H9 (cell line): ENCODE measurements around the gene INSYN2B. TPM values are rescaled to one million over a fixed set of nuclear protein-coding genes. Genes with fewer than 3 reads are reported as not detected.

ENCODE experiments used
- DNase-seq: peaks from one replicate; pipeline ENCODE4 v3.0.0-alpha.2; 2017
- H2AFZ ChIP-seq: one replicate; pipeline ENCODE4 v1.6.1; 2013; ENCODE audit warnings: mild to moderate bottlenecking, low read length, control low read depth, moderate library complexity
- H2AK5ac ChIP-seq: 2 replicates; pipeline ENCODE4 v1.6.1; 2013; ENCODE audit warnings: low read length, control low read depth, mixed read lengths; ENCODE audit not compliant: insufficient read length
- H2BK120ac ChIP-seq: one replicate; pipeline ENCODE4 v1.6.1; 2013; ENCODE audit warnings: low read depth, mild to moderate bottlenecking, low read length, control low read depth, inconsistent platforms; ENCODE audit not compliant: poor library complexity, severe bottlenecking
- H2BK12ac ChIP-seq: 2 replicates; pipeline ENCODE4 v1.6.1; 2013; ENCODE audit warnings: low read length, control low read depth, mixed read lengths, low read depth; ENCODE audit not compliant: insufficient read length
- H2BK15ac ChIP-seq: 2 replicates; pipeline ENCODE4 v1.6.1; 2013; ENCODE audit warnings: low read depth, low read length, control low read depth
- H2BK20ac ChIP-seq: one replicate; pipeline ENCODE4 v1.6.1; 2013; ENCODE audit warnings: low read depth, mild to moderate bottlenecking, low read length, control low read depth, inconsistent platforms; ENCODE audit not compliant: poor library complexity, severe bottlenecking
- H2BK5ac ChIP-seq: 2 replicates; pipeline ENCODE4 v1.6.1; 2013; ENCODE audit warnings: low read length, control low read depth, mixed read lengths; ENCODE audit not compliant: insufficient read length
- H3K14ac ChIP-seq: 2 replicates; pipeline ENCODE4 v1.6.1; 2013; ENCODE audit warnings: low read length, control low read depth; ENCODE audit not compliant: insufficient read depth
- H3K18ac ChIP-seq: 2 replicates; pipeline ENCODE4 v1.6.1; 2013; ENCODE audit warnings: low read depth, mild to moderate bottlenecking, mixed read lengths, low read length, control low read depth; ENCODE audit not compliant: insufficient read length
- H3K23ac ChIP-seq: 2 replicates; pipeline ENCODE4 v1.6.1; 2013; ENCODE audit warnings: low read length, control low read depth, mixed read lengths, low read depth; ENCODE audit not compliant: insufficient read length
- H3K23me2 ChIP-seq: 2 replicates; pipeline ENCODE4 v1.6.1; 2013; ENCODE audit warnings: low read depth, mild to moderate bottlenecking, mixed read lengths, low read length, control low read depth; ENCODE audit not compliant: insufficient read length, poor library complexity, severe bottlenecking
- H3K27ac ChIP-seq: 2 replicates; pipeline ENCODE4 v1.5.1; 2013; ENCODE audit warnings: low read length, control low read depth, mixed read lengths, low read depth; ENCODE audit not compliant: insufficient read length
- H3K27me3 ChIP-seq: 2 replicates; pipeline ENCODE4 v1.6.1; 2013; ENCODE audit warnings: low read length, control low read depth, inconsistent platforms; ENCODE audit not compliant: insufficient read depth
- H3K4ac ChIP-seq: 2 replicates; pipeline ENCODE4 v1.6.1; 2013; ENCODE audit warnings: low read depth, mild to moderate bottlenecking, control low read depth, inconsistent platforms, low read length, moderate library complexity
- H3K4me1 ChIP-seq: 2 replicates; pipeline ENCODE4 v1.6.1; 2013; ENCODE audit warnings: low read length, control low read depth, inconsistent platforms; ENCODE audit not compliant: insufficient read depth
- H3K4me2 ChIP-seq: 2 replicates; pipeline ENCODE4 v1.6.1; 2013; ENCODE audit warnings: low read length, control low read depth, mixed read lengths; ENCODE audit not compliant: insufficient read length, insufficient read depth
- H3K56ac ChIP-seq: 2 replicates; pipeline ENCODE4 v1.6.1; 2013; ENCODE audit warnings: low read depth, mild to moderate bottlenecking, mixed read lengths, low read length, control low read depth; ENCODE audit not compliant: insufficient read length
- H3K79me1 ChIP-seq: 2 replicates; pipeline ENCODE4 v1.6.1; 2013; ENCODE audit warnings: low read depth, mild to moderate bottlenecking, moderate library complexity, low read length, control low read depth, inconsistent platforms; ENCODE audit not compliant: insufficient read depth, poor library complexity, severe bottlenecking
- H3K79me2 ChIP-seq: 2 replicates; pipeline ENCODE4 v1.6.1; 2013; ENCODE audit warnings: low read length, control low read depth, inconsistent platforms; ENCODE audit not compliant: insufficient read depth
- H3K9ac ChIP-seq: 2 replicates; pipeline ENCODE4 v1.6.1; 2013; ENCODE audit warnings: low read length, control low read depth, mixed read lengths; ENCODE audit not compliant: insufficient read length; ENCODE audit errors: extremely low read depth
- H3K9me3 ChIP-seq: one replicate; pipeline ENCODE4 v1.6.1; 2013; ENCODE audit warnings: low read depth, low read length, inconsistent platforms; ENCODE audit not compliant: control insufficient read depth
- H3T11ph ChIP-seq: one replicate; pipeline ENCODE4 v1.6.1; 2013; ENCODE audit warnings: mild to moderate bottlenecking, low read length, control low read depth, inconsistent platforms
- H4K20me1 ChIP-seq: one replicate; pipeline ENCODE4 v1.6.1; 2013; ENCODE audit not compliant: control insufficient read depth, insufficient read length, insufficient read depth
- H4K5ac ChIP-seq: 2 replicates; pipeline ENCODE4 v1.6.1; 2013; ENCODE audit warnings: low read depth, mild to moderate bottlenecking, mixed read lengths, low read length, control low read depth; ENCODE audit not compliant: insufficient read length
- H4K8ac ChIP-seq: replicated peaks from 2 replicates; pipeline ENCODE4 v1.6.1; 2013; ENCODE audit warnings: low read length, control low read depth, mixed read lengths, low read depth; ENCODE audit not compliant: insufficient read length
- H4K91ac ChIP-seq: 2 replicates; pipeline ENCODE4 v1.6.1; 2013; ENCODE audit warnings: low read depth, mild to moderate bottlenecking, moderate library complexity, mixed read lengths, low read length, control low read depth; ENCODE audit not compliant: insufficient read length
- H3K27ac Mint-ChIP-seq, 3 experiments: 2 replicates in 2 of 3; 3 replicates in 1 of 3; pipeline ENCODE4 v1.8.0; 2020 to 2021; ENCODE audit warnings: mixed read lengths in 3 of 3, mild to moderate bottlenecking in 1 of 3, moderate library complexity in 1 of 3
- H3K27me3 Mint-ChIP-seq: 2 replicates; pipeline ENCODE4 v1.8.0; 2021; ENCODE audit warnings: low read depth, mild to moderate bottlenecking, moderate library complexity, mixed read lengths
- H3K36me3 Mint-ChIP-seq, 3 experiments: 2 replicates in 2 of 3; 3 replicates in 1 of 3; pipeline ENCODE4 v1.8.0; 2020 to 2021; ENCODE audit warnings: low read depth in 3 of 3, mixed read lengths in 3 of 3; ENCODE audit not compliant: insufficient read depth in 1 of 3
- H3K4me1 Mint-ChIP-seq, 2 experiments: 2 replicates each; pipeline ENCODE4 v1.8.0; 2020; ENCODE audit warnings: mixed read lengths in 2 of 2
- H3K4me3 Mint-ChIP-seq, 2 experiments: 2 replicates in 1 of 2; 3 replicates in 1 of 2; pipeline ENCODE4 v1.8.0; 2020 to 2021; ENCODE audit warnings: mild to moderate bottlenecking in 2 of 2, mixed read lengths in 2 of 2, moderate library complexity in 1 of 2
- H3K9me3 Mint-ChIP-seq, 2 experiments: 2 replicates in 1 of 2; 3 replicates in 1 of 2; pipeline ENCODE4 v1.8.0; 2020; ENCODE audit warnings: mild to moderate bottlenecking in 2 of 2, mixed read lengths in 2 of 2, moderate library complexity in 1 of 2
- CTCF ChIP-seq: fragments of 200-600 bp; sonication (generic); conservative IDR thresholded peaks from 3 replicates; pipeline ENCODE4 v1.8.0; 2021; ENCODE audit warnings: antibody characterized with exemption, mild to moderate bottlenecking
- WGBS: extraction: QIAGEN DNeasy Blood & Tissue Kit; methylation state at CpG from one replicate; pipeline ENCODE4 v1.1.7; 2013; ENCODE audit warnings: missing lambda C conversion rate, low lambda C conversion rate, mixed read lengths; ENCODE audit not compliant: insufficient read length; ENCODE audit errors: extremely low coverage; 5-methylcytosine and 5-hydroxymethylcytosine counted together
- total RNA-seq: library from RNA; stranded (reverse); gene quantifications from 2 replicates; pipeline ENCODE4 v1.2.1, GENCODE V29; 2021

Gene INSYN2B
- total RNA-seq, 1 experiment from 2014 or later: not detected

- Mint-ChIP-seq H3K4me3 (no peak overlapping the region), H3K27me3 (peaks cover 2% of the 10 kb centered on the region; the same call in 1 of the 2 replicates), H3K27ac (no peak overlapping the region), H3K36me3 (no peaks in the 10 kb centered on the region), H3K4me1 (peaks cover 11% of the 10 kb centered on the region in 2 experiments; a peak in 3 of 4 replicates), H3K9me3 (no peaks in the 10 kb centered on the region)
- Histone ChIP-seq H3K9me3 (no peaks in the 10 kb centered on the region), H2BK5ac (no peak overlapping the region), H3K14ac (no peak overlapping the region), H4K5ac (no peak overlapping the region), H3K4ac (no peak overlapping the region), H3T11ph (no peak overlapping the region), H3K4me2 (no peak overlapping the region), H2BK120ac (no peak overlapping the region), H3K56ac (no peak overlapping the region), H4K20me1 (no peaks in the 10 kb centered on the region), H3K79me1 (no peaks in the 10 kb centered on the region), H3K9ac (no peak overlapping the region), H3K27me3 (no peaks in the 10 kb centered on the region), H2BK20ac (no peak overlapping the region), H3K79me2 (no peaks in the 10 kb centered on the region), H3K23ac (no peak overlapping the region), H2BK12ac (no peak overlapping the region), H2AFZ (no peak overlapping the region), H3K18ac (no peak overlapping the region), H3K27ac (no peak overlapping the region), H2AK5ac (no peak overlapping the region), H4K91ac (no peak overlapping the region), H2BK15ac (no peak overlapping the region), H3K23me2 (no peaks in the 10 kb centered on the region), H3K4me1 (peaks cover 2% of the 10 kb centered on the region; the same call in 1 of the 2 replicates), H4K8ac (no peak overlapping the region)
- no peak for DNase-seq
- TF ChIP-seq CTCF: no peak
- WGBS: no CpG with 5 or more reads among the region's 3 CpGs
Measured at GRCh38 chr5:169956126-169956525, 24.2 kb downstream of the INSYN2B start.
